Measurements from ENCODE around the gene PLEKHH1. TPM values are rescaled to one million over a fixed set of nuclear protein-coding genes. Genes with fewer than 3 reads are reported as not detected.
"Not testable (repeated sequence)": the region's sequence is repeated elsewhere in the genome, so short reads cannot be mapped to it uniquely, and the experiment has no call there.

The PLEKHH1 gene
- total RNA-seq, 1 donor from 2014 or later: 46.3 TPM

GRCh38 chr14:67580336-67581171 lies 47.5 kb downstream of the PLEKHH1 start:
- no peak for DNase-seq (ENCODE audit: low spot score)

- no peak for DNase-seq (ENCODE audit: low spot score)
Measured at GRCh38 chr14:67581643-67582042, 48.6 kb downstream of the PLEKHH1 start.

GRCh38 chr14:67582061-67582460 lies 49.0 kb downstream of the PLEKHH1 start:
- no peak for DNase-seq (ENCODE audit: low spot score)

- no peak for DNase-seq (ENCODE audit: low spot score)
Measured at GRCh38 chr14:67583711-67584644, 50.9 kb downstream of the PLEKHH1 start.

GRCh38 chr14:67584978-67585377 lies 51.9 kb downstream of the PLEKHH1 start:
- no peak for DNase-seq (ENCODE audit: low spot score)

- no peak for DNase-seq (ENCODE audit: low spot score)
Measured at GRCh38 chr14:67586369-67586768, 53.3 kb downstream of the PLEKHH1 start.

GRCh38 chr14:67589204-67589770 lies 56.2 kb downstream of the PLEKHH1 start:
- no peak for DNase-seq (ENCODE audit: low spot score)

GRCh38 chr14:67593650-67594049 lies 60.6 kb downstream of the PLEKHH1 start:
- not testable (repeated sequence) for DNase-seq (ENCODE audit: low spot score)

GRCh38 chr14:67595392-67595791 lies 62.3 kb downstream of the PLEKHH1 start:
- no peak for DNase-seq (ENCODE audit: low spot score)

- peak; percentile 93 for DNase-seq (ENCODE audit: low spot score)
Measured at GRCh38 chr14:67599698-67600561, 66.8 kb downstream of the PLEKHH1 start, which contains the start of gene PIGH. TSS of gene PIGH (minus strand) at chr14:67600268. CDS start at chr14:67600203, 65 bp downstream.

- DNase-seq (ENCODE audit: low spot score): not testable (repeated sequence)
Measured at GRCh38 chr14:67600562-67600974, 67.5 kb downstream of the PLEKHH1 start.

GRCh38 chr14:67602076-67602475 lies 69.0 kb downstream of the PLEKHH1 start:
- DNase-seq (ENCODE audit: low spot score): no peak

GRCh38 chr14:67602995-67603545 lies 70.0 kb downstream of the PLEKHH1 start:
- no peak for DNase-seq (ENCODE audit: low spot score)

- DNase-seq (ENCODE audit: low spot score): no peak
Measured at GRCh38 chr14:67607646-67608045, 74.6 kb downstream of the PLEKHH1 start.

GRCh38 chr14:67609642-67610310 lies 76.7 kb downstream of the PLEKHH1 start:
- DNase-seq (ENCODE audit: low spot score): no peak

- DNase-seq (ENCODE audit: low spot score): no peak
Measured at GRCh38 chr14:67610491-67610890, 77.4 kb downstream of the PLEKHH1 start.

GRCh38 chr14:67618617-67619063 lies 85.5 kb downstream of the PLEKHH1 start:
- DNase-seq (ENCODE audit: low spot score): no peak

- DNase-seq (ENCODE audit: low spot score): peak; percentile 97
Measured at GRCh38 chr14:67619446-67620216, 86.5 kb downstream of the PLEKHH1 start, which contains the start of gene ARG2. TSS of gene ARG2 (plus strand) at chr14:67619920. CDS start at chr14:67619978, 58 bp downstream.

GRCh38 chr14:67620217-67620785 lies 87.2 kb downstream of the PLEKHH1 start:
- peak; percentile 45 for DNase-seq (ENCODE audit: low spot score)

Measured in ureter (tissue), 1 donor.